HCT116 (cell line): Measurements from ENCODE around the gene BTNL2. TPM values are rescaled to one million over a fixed set of nuclear protein-coding genes. Genes with fewer than 3 reads are reported as not detected.

Experiments used
- ATAC-seq: fragments of 200-7000 bp; cut with Tn5 transposase; 2 replicates; pipeline ENCODE4 v1.9.1; 2020; ENCODE audit warnings: mild to moderate bottlenecking, moderate library complexity
- BruUV-seq: library from RNA; stranded (reverse); fragments of 400-500 nt; replicated peaks from 2 replicates; lab custom pipeline; 2021; lab: Mats Ljungman, UMichigan
- CTCF ChIA-PET: fragments of 300-600 bp; sonication (Branson Sonifier 250); formaldehyde crosslinking; loops from one replicate; lab custom pipeline; 2021; ENCODE audit warnings: antibody characterized with exemption; lab: Charles Lee
- POLR2A ChIA-PET: fragments of 300-600, 350-600 bp; sonication (Branson Sonifier 250); formaldehyde crosslinking; loops from one replicate; lab custom pipeline; 2021; ENCODE audit warnings: antibody characterized with exemption; lab: Charles Lee
- RAD21 ChIA-PET, 2 experiments: fragments of 300-600 bp; sonication (Branson Sonifier 250); formaldehyde crosslinking; loops; one replicate each; lab custom pipeline; 2023; ENCODE audit warnings: low total read pairs in 2 of 2; ENCODE audit not compliant: uncharacterized antibody in 2 of 2, unreplicated experiment in 2 of 2, low non-redundant PET in 1 of 2; lab: Charles Lee
- DNase-seq: peaks from one replicate; pipeline ENCODE4 v3.0.0-alpha.2; 2010; ENCODE audit warnings: low read depth, low spot score
- H2AFZ ChIP-seq: fragments of 200-600 bp; shearing (Covaris generic), sonication (generic); 2 replicates; pipeline ENCODE4 v1.6.1; 2017; ENCODE audit warnings: low read depth, mixed run types, mixed read lengths, antibody characterized with exemption, low read length; ENCODE audit not compliant: poor library complexity, severe bottlenecking
- H3K27ac ChIP-seq: 2 replicates; pipeline ENCODE4 v1.5.1; 2012; ENCODE audit warnings: low read depth, low read length
- H3K27me3 ChIP-seq: fragments of 200-600 bp; sonication (generic); 2 replicates; pipeline ENCODE4 v1.6.1; 2016; ENCODE audit warnings: mixed run types, low read length, mixed read lengths; ENCODE audit not compliant: insufficient read depth
- H3K36me3 ChIP-seq, 2 experiments: fragments of 200-500 bp in 1 of 2; fragments of 200-600 bp in 1 of 2; sonication (Bioruptor generic) in 1 of 2; sonication (generic) in 1 of 2; 2 replicates each; pipeline versions ENCODE4 v1.5.1 to v1.6.1; 2014 to 2016; ENCODE audit warnings: low read length in 2 of 2, inconsistent platforms in 1 of 2, mixed read lengths in 1 of 2, mixed run types in 1 of 2; ENCODE audit not compliant: insufficient read depth in 2 of 2, control insufficient read depth in 1 of 2
- H3K4me1 ChIP-seq, 2 experiments: fragments of 200-600 bp in 1 of 2; sonication (generic) in 1 of 2; 2 replicates each; pipeline versions ENCODE4 v1.5.1 to v1.6.1; 2012 to 2017; ENCODE audit warnings: low read length in 2 of 2, inconsistent platforms in 1 of 2, mild to moderate bottlenecking in 1 of 2, mixed read lengths in 1 of 2, mixed run types in 1 of 2, moderate library complexity in 1 of 2; ENCODE audit not compliant: insufficient read depth in 2 of 2, control insufficient read depth in 1 of 2
- H3K4me2 ChIP-seq: fragments of 200-600 bp; sonication (generic); 2 replicates; pipeline ENCODE4 v1.6.1; 2017; ENCODE audit warnings: mixed run types, low read length, mixed read lengths
- H3K4me3 ChIP-seq, 2 experiments: fragments of 200-600 bp in 1 of 2; sonication (generic) in 1 of 2; replicated peaks in 1 of 2; 2 replicates each; pipeline ENCODE4 v1.5.1; 2011 to 2016; ENCODE audit warnings: low read length in 2 of 2, control low read depth in 1 of 2, low read depth in 1 of 2, mild to moderate bottlenecking in 1 of 2, mixed read lengths in 1 of 2, mixed run types in 1 of 2
- H3K79me2 ChIP-seq: fragments of 200-600 bp; sonication (generic); 2 replicates; pipeline ENCODE4 v1.6.1; 2017; ENCODE audit warnings: mild to moderate bottlenecking, mixed run types, low read length, moderate library complexity, mixed read lengths; ENCODE audit not compliant: insufficient read depth
- H3K9ac ChIP-seq: fragments of 200-600 bp; sonication (generic); 2 replicates; pipeline ENCODE4 v1.6.1; 2016; ENCODE audit warnings: low read length, mixed read lengths
- H3K9me2 ChIP-seq: fragments of 200-600 bp; sonication (generic), shearing (Covaris generic); 2 replicates; pipeline ENCODE4 v1.6.1; 2017; ENCODE audit warnings: mixed run types, mild to moderate bottlenecking, moderate library complexity; ENCODE audit not compliant: insufficient read depth
- H3K9me3 ChIP-seq, 2 experiments: fragments of 200-500 bp in 1 of 2; fragments of 200-600 bp in 1 of 2; sonication (Bioruptor generic) in 1 of 2; sonication (generic) in 1 of 2; 2 replicates each; pipeline ENCODE4 v1.6.1; 2014 to 2017; ENCODE audit warnings: low read length in 2 of 2, mixed read lengths in 2 of 2, inconsistent platforms in 1 of 2, low read depth in 1 of 2, mild to moderate bottlenecking in 1 of 2, mixed run types in 1 of 2, moderate library complexity in 1 of 2; ENCODE audit not compliant: control insufficient read depth in 1 of 2, insufficient read depth in 1 of 2
- H4K20me1 ChIP-seq: fragments of 200-600 bp; sonication (generic), shearing (Covaris generic); 2 replicates; pipeline ENCODE4 v1.6.1; 2017; ENCODE audit warnings: mixed run types, mild to moderate bottlenecking, moderate library complexity; ENCODE audit not compliant: insufficient read depth
- ATF3 ChIP-seq: IDR thresholded peaks from 2 replicates; pipeline ENCODE4 v1.6.1; 2012
- ELF1 ChIP-seq: IDR thresholded peaks from 2 replicates; pipeline ENCODE4 v1.6.1; 2012; ENCODE audit warnings: low read depth, borderline replicate concordance
- EZH2 ChIP-seq: fragments of 200-600 bp; sonication (generic); IDR thresholded peaks from 2 replicates; pipeline ENCODE4 v1.6.1; 2017; ENCODE audit warnings: antibody characterized with exemption, mixed run types
- EZH2phosphoT487 ChIP-seq: fragments of 200-600 bp; IDR thresholded peaks from 2 replicates; pipeline ENCODE4 v1.6.1; 2018; ENCODE audit warnings: antibody characterized with exemption, borderline replicate concordance
- FOSL1 ChIP-seq: IDR thresholded peaks from 2 replicates; pipeline ENCODE4 v1.6.1; 2012; ENCODE audit warnings: low read depth
- MAX ChIP-seq: IDR thresholded peaks from 2 replicates; pipeline ENCODE4 v1.6.1; 2012
- POLR2A ChIP-seq: IDR thresholded peaks from 2 replicates; pipeline ENCODE4 v1.7.0; 2011; ENCODE audit warnings: borderline replicate concordance; ENCODE audit not compliant: insufficient read depth, insufficient read length; ENCODE audit errors: extremely low read depth
- POLR2AphosphoS5 ChIP-seq: IDR thresholded peaks from 2 replicates; pipeline ENCODE4 v1.6.1; 2011; ENCODE audit warnings: mild to moderate bottlenecking, low read depth, low read length, moderate library complexity
- SIN3A ChIP-seq: IDR thresholded peaks from 2 replicates; pipeline ENCODE4 v1.6.1; 2012; ENCODE audit warnings: low read depth
- SP1 ChIP-seq: IDR thresholded peaks from 2 replicates; pipeline ENCODE4 v1.6.1; 2012; ENCODE audit warnings: low read depth
- TCF7L2 ChIP-seq: IDR thresholded peaks from 2 replicates; pipeline ENCODE4 v1.7.0; 2011; ENCODE audit warnings: borderline replicate concordance, inconsistent platforms; ENCODE audit not compliant: insufficient read depth, insufficient read length; ENCODE audit errors: extremely low read depth
- ZFX ChIP-seq: fragments of 450-650 bp; IDR thresholded peaks from 2 replicates; pipeline ENCODE4 v1.6.1; 2017
- ZNF274 ChIP-seq: fragments of 200-500 bp; sonication (Bioruptor generic); IDR thresholded peaks from 2 replicates; pipeline ENCODE4 v1.6.1; 2014; ENCODE audit warnings: mild to moderate bottlenecking, low read depth, low read length, inconsistent platforms
- intact Hi-C: fragments of 100-400 bp; cut with micrococcal nuclease; formaldehyde crosslinking; loops from 2 replicates; pipeline ENCODE4 v1.10.0; 2022
- total RNA-seq: library from RNA; stranded (reverse); gene quantifications from one replicate; pipeline ENCODE4 v1.2.1, GENCODE V29; 2021; ENCODE audit not compliant: unreplicated experiment
- TF ChIP-seq, protein P1 (sequence below), 3 experiments: fragments of 200-600 bp in 1 of 3; sonication (generic) in 1 of 3; IDR thresholded peaks in 2 of 3; conservative IDR thresholded peaks in 1 of 3; 2 replicates each; pipeline ENCODE4 v1.5.1; 2012 to 2017; ENCODE audit warnings: low read depth in 2 of 3, low read length in 2 of 3, antibody characterized with exemption in 1 of 3, borderline replicate concordance in 1 of 3, control low read depth in 1 of 3, mild to moderate bottlenecking in 1 of 3, mixed read lengths in 1 of 3, mixed run types in 1 of 3, moderate library complexity in 1 of 3; ENCODE audit not compliant: insufficient read depth in 1 of 3
- TF ChIP-seq, protein P2 (sequence below): IDR thresholded peaks from 2 replicates; pipeline ENCODE4 v1.6.1; 2011; ENCODE audit warnings: mild to moderate bottlenecking, low read length, moderate library complexity; ENCODE audit not compliant: insufficient replicate concordance; ENCODE audit errors: extremely low read depth

Gene BTNL2
- total RNA-seq, 1 experiment from 2014 or later: not detected

DNA sequence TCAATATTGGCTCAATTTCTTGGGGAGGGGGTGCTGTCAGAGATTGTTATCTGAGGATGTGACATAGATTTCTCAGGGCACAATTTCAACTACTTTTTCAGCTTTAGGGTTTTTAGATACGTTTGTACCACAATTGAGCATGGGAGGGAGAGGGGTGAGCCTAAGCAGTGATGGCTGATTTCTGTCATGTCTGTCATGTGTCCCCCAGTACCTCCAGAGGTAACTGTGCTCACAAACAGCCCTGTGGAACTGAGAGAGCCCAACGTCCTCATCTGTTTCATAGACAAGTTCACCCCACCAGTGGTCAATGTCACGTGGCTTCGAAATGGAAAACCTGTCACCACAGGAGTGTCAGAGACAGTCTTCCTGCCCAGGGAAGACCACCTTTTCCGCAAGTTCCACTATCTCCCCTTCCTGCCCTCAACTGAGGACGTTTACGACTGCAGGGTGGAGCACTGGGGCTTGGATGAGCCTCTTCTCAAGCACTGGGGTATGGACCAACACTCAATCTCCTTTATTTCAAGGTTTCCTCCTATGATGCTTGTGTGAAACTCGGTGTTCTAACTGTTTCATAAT lies 36.1 kb upstream of the BTNL2 start:
- BruUV-seq: no TSS peak
- Histone ChIP-seq H3K27me3 (no peaks in the 10 kb centered on the region), H3K27ac (no peak overlapping the region), H3K4me1 (peaks cover 0 to 4% of the 10 kb centered on the region in 2 experiments; a peak in 2 of 4 replicates), H3K9me3 (no peaks in the 10 kb centered on the region), H3K79me2 (no peaks in the 10 kb centered on the region), H4K20me1 (no peaks in the 10 kb centered on the region), H3K9ac (no peak overlapping the region), H3K4me3 (no peak overlapping the region), H3K4me2 (no peak overlapping the region), H3K9me2 (peaks cover 2% of the 10 kb centered on the region; the same call in 1 of the 2 replicates), H3K36me3 (no peaks in the 10 kb centered on the region), H2AFZ (no peak overlapping the region)
- POLR2A ChIA-PET: no interaction called here
- no peak for TF ChIP-seq ZNF274
- RAD21 ChIA-PET: no interaction called here
- CTCF ChIA-PET: no interaction called here
- ATAC-seq: no peak
- no peak for DNase-seq
- intact Hi-C loops: no loop called here

DNA sequence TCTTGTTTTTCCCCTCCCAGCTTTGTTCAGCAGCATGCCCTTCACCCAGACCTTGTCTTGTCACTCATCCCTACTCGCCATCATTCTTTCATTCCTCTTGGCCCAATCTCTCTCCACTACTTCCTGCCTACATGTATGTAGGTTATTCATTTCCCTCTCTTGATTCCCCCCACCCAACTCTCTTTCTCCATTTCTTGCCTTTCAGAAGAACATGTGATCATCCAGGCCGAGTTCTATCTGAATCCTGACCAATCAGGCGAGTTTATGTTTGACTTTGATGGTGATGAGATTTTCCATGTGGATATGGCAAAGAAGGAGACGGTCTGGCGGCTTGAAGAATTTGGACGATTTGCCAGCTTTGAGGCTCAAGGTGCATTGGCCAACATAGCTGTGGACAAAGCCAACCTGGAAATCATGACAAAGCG lies 35.3 kb upstream of the BTNL2 start:
- POLR2A ChIA-PET: no interaction called here
- Histone ChIP-seq H3K9me3 (no peaks in the 10 kb centered on the region), H3K36me3 (no peaks in the 10 kb centered on the region), H3K4me1 (peaks cover 0 to 4% of the 10 kb centered on the region in 2 experiments; a peak in 2 of 4 replicates), H3K79me2 (no peaks in the 10 kb centered on the region), H4K20me1 (no peaks in the 10 kb centered on the region), H3K9ac (no peak overlapping the region), H3K9me2 (peaks cover 2% of the 10 kb centered on the region; the same call in 1 of the 2 replicates), H3K27me3 (no peaks in the 10 kb centered on the region), H3K4me2 (no peak overlapping the region), H3K4me3 (no peak overlapping the region), H3K27ac (no peak overlapping the region), H2AFZ (no peak overlapping the region)
- no peak for ATAC-seq
- intact Hi-C loops: no loop called here
- DNase-seq: no peak
- TF ChIP-seq POLR2A (no peak), SP1 (no peak), MAX (no peak), ELF1 (no peak), TCF7L2 (no peak), ZFX (no peak), ZNF274 (no peak), EZH2 (no peak), POLR2AphosphoS5 (no peak), ATF3 (no peak), FOSL1 (no peak), SIN3A (no peak), EZH2phosphoT487 (no peak)
- TF ChIP-seq, protein P1, sequence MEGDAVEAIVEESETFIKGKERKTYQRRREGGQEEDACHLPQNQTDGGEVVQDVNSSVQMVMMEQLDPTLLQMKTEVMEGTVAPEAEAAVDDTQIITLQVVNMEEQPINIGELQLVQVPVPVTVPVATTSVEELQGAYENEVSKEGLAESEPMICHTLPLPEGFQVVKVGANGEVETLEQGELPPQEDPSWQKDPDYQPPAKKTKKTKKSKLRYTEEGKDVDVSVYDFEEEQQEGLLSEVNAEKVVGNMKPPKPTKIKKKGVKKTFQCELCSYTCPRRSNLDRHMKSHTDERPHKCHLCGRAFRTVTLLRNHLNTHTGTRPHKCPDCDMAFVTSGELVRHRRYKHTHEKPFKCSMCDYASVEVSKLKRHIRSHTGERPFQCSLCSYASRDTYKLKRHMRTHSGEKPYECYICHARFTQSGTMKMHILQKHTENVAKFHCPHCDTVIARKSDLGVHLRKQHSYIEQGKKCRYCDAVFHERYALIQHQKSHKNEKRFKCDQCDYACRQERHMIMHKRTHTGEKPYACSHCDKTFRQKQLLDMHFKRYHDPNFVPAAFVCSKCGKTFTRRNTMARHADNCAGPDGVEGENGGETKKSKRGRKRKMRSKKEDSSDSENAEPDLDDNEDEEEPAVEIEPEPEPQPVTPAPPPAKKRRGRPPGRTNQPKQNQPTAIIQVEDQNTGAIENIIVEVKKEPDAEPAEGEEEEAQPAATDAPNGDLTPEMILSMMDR (IDR thresholded peaks at IDR 0.05 in 2 of 3, conservative IDR thresholded peaks at IDR 0.05 in 1 of 3; ENCODE audit: borderline replicate concordance in 1 of 3, insufficient read depth in 1 of 3, low read depth in 2 of 3, low read length in 2 of 3): no peak
- TF ChIP-seq, protein P2, sequence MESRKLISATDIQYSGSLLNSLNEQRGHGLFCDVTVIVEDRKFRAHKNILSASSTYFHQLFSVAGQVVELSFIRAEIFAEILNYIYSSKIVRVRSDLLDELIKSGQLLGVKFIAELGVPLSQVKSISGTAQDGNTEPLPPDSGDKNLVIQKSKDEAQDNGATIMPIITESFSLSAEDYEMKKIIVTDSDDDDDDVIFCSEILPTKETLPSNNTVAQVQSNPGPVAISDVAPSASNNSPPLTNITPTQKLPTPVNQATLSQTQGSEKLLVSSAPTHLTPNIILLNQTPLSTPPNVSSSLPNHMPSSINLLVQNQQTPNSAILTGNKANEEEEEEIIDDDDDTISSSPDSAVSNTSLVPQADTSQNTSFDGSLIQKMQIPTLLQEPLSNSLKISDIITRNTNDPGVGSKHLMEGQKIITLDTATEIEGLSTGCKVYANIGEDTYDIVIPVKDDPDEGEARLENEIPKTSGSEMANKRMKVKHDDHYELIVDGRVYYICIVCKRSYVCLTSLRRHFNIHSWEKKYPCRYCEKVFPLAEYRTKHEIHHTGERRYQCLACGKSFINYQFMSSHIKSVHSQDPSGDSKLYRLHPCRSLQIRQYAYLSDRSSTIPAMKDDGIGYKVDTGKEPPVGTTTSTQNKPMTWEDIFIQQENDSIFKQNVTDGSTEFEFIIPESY: no peak
- CTCF ChIA-PET: no interaction called here
- RAD21 ChIA-PET: no interaction called here
- no TSS peak for BruUV-seq
